A549 (cell line): ENCODE measurements around the gene KIF26A. TPM values are rescaled to one million over a fixed set of nuclear protein-coding genes. Genes with fewer than 3 reads are reported as not detected.

Experiments used
- ATAC-seq, 2 experiments: fragments of 200-7000 bp in 1 of 2; fragments of >200 bp in 1 of 2; cut with Nextera tagmentation in 1 of 2; cut with Tn5 transposase in 1 of 2; 3 replicates each; pipeline versions ENCODE4 v1.8.0 to v1.9.1; 2018 to 2020; ENCODE audit warnings: mild to moderate bottlenecking in 1 of 2, moderate library complexity in 1 of 2
- CTCF ChIA-PET: fragments of 300-600 bp; sonication (Branson Sonifier 250); formaldehyde crosslinking; extraction: SDS; loops from one replicate; lab custom pipeline; 2021; ENCODE audit warnings: antibody characterized with exemption, inconsistent platforms; lab: Yijun Ruan, JAX
- POLR2A ChIA-PET: fragments of 350-600 bp; formaldehyde crosslinking; extraction: SDS; loops from one replicate; lab custom pipeline; 2021; ENCODE audit warnings: antibody characterized with exemption, inconsistent platforms; lab: Yijun Ruan, JAX
- DNase-seq, 2 experiments: peaks; one replicate each; pipeline versions ENCODE4 v3.0.0 to v3.0.0-alpha.2; 2011 to 2016; ENCODE audit warnings: low read depth in 1 of 2, low spot score in 1 of 2
- FAIRE-seq: peaks from 2 replicates; lab custom pipeline; 2011; peaks lifted over from hg19 to GRCh38; lab: Jason Lieb, UNC
- H3K27ac ChIP-seq, 2 experiments: fragments of >200 bp; sonication (Bioruptor Twin); formaldehyde crosslinking; 3 replicates each; pipeline ENCODE4 v1.5.1; 2016 to 2017
- H3K4me1 ChIP-seq: fragments of >200 bp; sonication (Bioruptor Twin); formaldehyde crosslinking; 3 replicates; pipeline ENCODE4 v1.6.1; 2016
- H3K4me2 ChIP-seq: fragments of >200 bp; sonication (Bioruptor Twin); formaldehyde crosslinking; 3 replicates; pipeline ENCODE4 v1.6.1; 2016
- H3K4me3 ChIP-seq: fragments of >200 bp; sonication (Bioruptor Twin); formaldehyde crosslinking; 3 replicates; pipeline ENCODE4 v1.5.1; 2016
- H3K9me3 ChIP-seq: fragments of >200 bp; sonication (Bioruptor Twin); formaldehyde crosslinking; 3 replicates; pipeline ENCODE4 v1.6.1; 2016
- CBX2 ChIP-seq: fragments of 200-600 bp; sonication (generic); IDR thresholded peaks from 2 replicates; pipeline ENCODE4 v1.6.1; 2016; ENCODE audit warnings: low read depth, mild to moderate bottlenecking, borderline replicate concordance
- CBX8 ChIP-seq: fragments of 200-600 bp; sonication (generic); IDR thresholded peaks from 2 replicates; pipeline ENCODE4 v1.6.1; 2016
- CHD2 ChIP-seq: fragments of 150-350 bp; IDR thresholded peaks from 2 replicates; pipeline ENCODE4 v1.6.1; 2014; ENCODE audit warnings: low read length; ENCODE audit not compliant: partially characterized antibody
- EHMT2 ChIP-seq: fragments of 200-600 bp; sonication (generic); IDR thresholded peaks from 2 replicates; pipeline ENCODE4 v1.6.1; 2016; ENCODE audit warnings: antibody characterized with exemption, low read depth, mild to moderate bottlenecking, moderate library complexity
- EP300 ChIP-seq, 2 experiments: fragments of >200 bp; sonication (Bioruptor Twin); formaldehyde crosslinking; IDR thresholded peaks; 2 replicates in 1 of 2; 3 replicates in 1 of 2; pipeline ENCODE4 v1.6.1; 2016 to 2017
- FOSB ChIP-seq: fragments of 250-450 bp; sonication (Bioruptor Pico); IDR thresholded peaks from 2 replicates; pipeline ENCODE4 v1.5.0; 2020; ENCODE audit warnings: mild to moderate bottlenecking, moderate library complexity
- FOSL2 ChIP-seq, 2 experiments: fragments of 450-650 bp in 1 of 2; fragments of >200 bp in 1 of 2; sonication (Bioruptor Twin) in 1 of 2; formaldehyde crosslinking; IDR thresholded peaks; 2 replicates each; pipeline versions ENCODE4 v1.5.0 to v1.6.1; 2016 to 2020; ENCODE audit warnings: mild to moderate bottlenecking in 1 of 2, moderate library complexity in 1 of 2
- FOXS1 ChIP-seq: fragments of 250-450 bp; sonication (Bioruptor Pico); IDR thresholded peaks from 2 replicates; pipeline ENCODE4 v1.5.0; 2020; ENCODE audit warnings: mild to moderate bottlenecking, moderate library complexity
- GATA3 ChIP-seq: IDR thresholded peaks from 2 replicates; pipeline ENCODE4 v1.6.1; 2012; ENCODE audit warnings: borderline replicate concordance
- HES2 ChIP-seq: fragments of >200 bp; sonication (Bioruptor Twin); formaldehyde crosslinking; IDR thresholded peaks from 2 replicates; pipeline ENCODE4 v1.6.1; 2016
- HMGXB4 ChIP-seq: fragments of 250-450 bp; sonication (Bioruptor Pico); IDR thresholded peaks from 2 replicates; pipeline ENCODE4 v1.5.0; 2021; ENCODE audit warnings: mild to moderate bottlenecking, moderate library complexity, borderline replicate concordance
- JUNB ChIP-seq: fragments of >200 bp; sonication (Bioruptor Twin); formaldehyde crosslinking; IDR thresholded peaks from 2 replicates; pipeline ENCODE4 v1.6.1; 2016
- KDM5A ChIP-seq: fragments of 200-600 bp; sonication (generic); IDR thresholded peaks from 2 replicates; pipeline ENCODE4 v1.6.1; 2016; ENCODE audit warnings: antibody characterized with exemption, mild to moderate bottlenecking
- MAZ ChIP-seq: fragments of 150-350 bp; IDR thresholded peaks from 2 replicates; pipeline ENCODE4 v1.6.1; 2014; ENCODE audit warnings: antibody characterized with exemption, low read depth, low read length, borderline replicate concordance
- NFE2L2 ChIP-seq: fragments of 150-350 bp; conservative IDR thresholded peaks from 2 replicates; pipeline ENCODE4 v1.6.1; 2014; ENCODE audit warnings: low read length
- NPAS2 ChIP-seq: fragments of 250-450 bp; sonication (Bioruptor Pico); IDR thresholded peaks from 2 replicates; pipeline ENCODE4 v1.8.0; 2022; ENCODE audit warnings: mild to moderate bottlenecking, moderate library complexity, borderline replicate concordance
- NR3C1 ChIP-seq: fragments of >200 bp; sonication (Bioruptor Twin); formaldehyde crosslinking; IDR thresholded peaks from 3 replicates; pipeline ENCODE4 v1.6.1; 2017
- PHF8 ChIP-seq: fragments of 200-600 bp; sonication (generic); IDR thresholded peaks from 2 replicates; pipeline ENCODE4 v1.6.1; 2016; ENCODE audit warnings: low read depth, mild to moderate bottlenecking, antibody characterized with exemption, moderate library complexity, borderline replicate concordance
- POLR2A ChIP-seq: IDR thresholded peaks from 2 replicates; pipeline ENCODE4 v1.6.1; 2012; ENCODE audit warnings: mild to moderate bottlenecking, low read length
- RCOR1 ChIP-seq: fragments of 150-350 bp; IDR thresholded peaks from 2 replicates; pipeline ENCODE4 v1.6.1; 2014; ENCODE audit warnings: antibody characterized with exemption, low read length, low read depth
- RFX5 ChIP-seq: fragments of 450-650 bp; IDR thresholded peaks from 2 replicates; pipeline ENCODE4 v1.7.1; 2014; ENCODE audit warnings: antibody characterized with exemption, mild to moderate bottlenecking, moderate library complexity
- TP53 ChIP-seq: fragments of 250-450 bp; sonication (Bioruptor Pico); IDR thresholded peaks from 2 replicates; pipeline ENCODE4 v1.5.0; 2021; ENCODE audit warnings: mild to moderate bottlenecking, moderate library complexity
- USF2 ChIP-seq: fragments of 450-650 bp; IDR thresholded peaks from 2 replicates; pipeline ENCODE4 v1.6.1; 2014; ENCODE audit warnings: antibody characterized with exemption
- WGBS: methylation state at CpG from one replicate; pipeline ENCODE4 v1.1.6; 2017; ENCODE audit errors: missing lambda C conversion rate; 5-methylcytosine and 5-hydroxymethylcytosine counted together
- polyA plus RNA-seq, 4 experiments: library from polyadenylated mRNA; depleted of rRNA in 3 of 4; stranded (reverse); fragments of >200 nt; fragmentation: RNase III in 1 of 4; extraction: RNeasy Plus Mini Kit Qiagen cat#74134 plus additional on column Dnase treatment in 1 of 4; gene quantifications; 2 replicates in 3 of 4; 3 replicates in 1 of 4; pipeline ENCODE4 v1.2.3, GENCODE V29; 2011 to 2017
- TF ChIP-seq, protein P1 (sequence below): IDR thresholded peaks from 2 replicates; pipeline ENCODE4 v1.6.1; 2012
- TF ChIP-seq, protein P2 (sequence below): fragments of >200 bp; sonication (Bioruptor Twin); formaldehyde crosslinking; IDR thresholded peaks from 3 replicates; pipeline ENCODE4 v1.6.1; 2016
- TF ChIP-seq, protein P3 (sequence below): IDR thresholded peaks from 2 replicates; pipeline ENCODE4 v1.6.1; 2012; ENCODE audit warnings: low read depth, borderline replicate concordance
- TF ChIP-seq, protein P4 (sequence below): fragments of 250-450 bp; sonication (Bioruptor Pico); IDR thresholded peaks from 2 replicates; pipeline ENCODE4 v1.5.0; 2020; ENCODE audit warnings: low read depth, mild to moderate bottlenecking, moderate library complexity

The KIF26A gene
- polyA plus RNA-seq, 2 of the 4 experiments (the other 2 are of a cell fraction): 0.28 to 2.3 TPM

DNA sequence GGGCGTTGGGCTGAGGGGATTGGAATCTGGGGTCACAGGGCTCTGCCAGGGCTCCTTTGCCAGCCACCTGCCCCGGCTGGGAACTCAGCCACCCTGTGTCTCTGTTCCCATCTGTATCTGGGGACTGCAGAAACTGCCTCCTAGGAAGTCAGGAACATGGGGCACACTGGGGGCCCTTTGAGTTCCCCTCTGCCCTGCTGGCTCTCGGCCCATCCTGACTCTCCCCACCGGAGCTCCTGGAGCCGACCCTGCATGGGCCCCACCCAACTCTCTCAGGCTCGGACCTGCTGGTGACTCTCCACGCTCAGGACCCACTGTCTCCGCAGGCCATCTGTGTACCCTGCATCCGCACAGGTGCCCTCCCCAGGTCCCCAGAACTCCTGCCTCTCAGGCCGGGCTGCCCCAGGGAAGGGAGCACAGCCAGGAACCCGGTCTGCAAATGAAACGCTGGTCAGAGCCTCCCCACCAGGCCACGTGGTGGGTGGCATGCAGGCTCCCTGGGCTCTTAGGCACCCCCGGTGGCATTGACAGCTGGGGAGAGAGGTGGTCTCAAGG, 82.8 kb downstream of the KIF26A start:
- no peak for FAIRE-seq
- no peak for TF ChIP-seq JUNB
- TF ChIP-seq, protein P1, sequence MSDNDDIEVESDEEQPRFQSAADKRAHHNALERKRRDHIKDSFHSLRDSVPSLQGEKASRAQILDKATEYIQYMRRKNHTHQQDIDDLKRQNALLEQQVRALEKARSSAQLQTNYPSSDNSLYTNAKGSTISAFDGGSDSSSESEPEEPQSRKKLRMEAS: no peak
- TF ChIP-seq GATA3: no peak
- TF ChIP-seq EHMT2: no peak
- no peak for TF ChIP-seq CHD2
- no peak for TF ChIP-seq FOSB (CRISPR knock-in tag)
- no peak for TF ChIP-seq PHF8
- TF ChIP-seq KDM5A: no peak
- no peak for TF ChIP-seq CBX2
- TF ChIP-seq CBX8: no peak
- no peak for TF ChIP-seq FOXS1 (CRISPR knock-in tag)
- no peak for TF ChIP-seq HES2
- TF ChIP-seq, protein P2, sequence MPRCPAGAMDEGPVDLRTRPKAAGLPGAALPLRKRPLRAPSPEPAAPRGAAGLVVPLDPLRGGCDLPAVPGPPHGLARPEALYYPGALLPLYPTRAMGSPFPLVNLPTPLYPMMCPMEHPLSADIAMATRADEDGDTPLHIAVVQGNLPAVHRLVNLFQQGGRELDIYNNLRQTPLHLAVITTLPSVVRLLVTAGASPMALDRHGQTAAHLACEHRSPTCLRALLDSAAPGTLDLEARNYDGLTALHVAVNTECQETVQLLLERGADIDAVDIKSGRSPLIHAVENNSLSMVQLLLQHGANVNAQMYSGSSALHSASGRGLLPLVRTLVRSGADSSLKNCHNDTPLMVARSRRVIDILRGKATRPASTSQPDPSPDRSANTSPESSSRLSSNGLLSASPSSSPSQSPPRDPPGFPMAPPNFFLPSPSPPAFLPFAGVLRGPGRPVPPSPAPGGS: no peak
- no peak for TF ChIP-seq POLR2A
- TF ChIP-seq, protein P3, sequence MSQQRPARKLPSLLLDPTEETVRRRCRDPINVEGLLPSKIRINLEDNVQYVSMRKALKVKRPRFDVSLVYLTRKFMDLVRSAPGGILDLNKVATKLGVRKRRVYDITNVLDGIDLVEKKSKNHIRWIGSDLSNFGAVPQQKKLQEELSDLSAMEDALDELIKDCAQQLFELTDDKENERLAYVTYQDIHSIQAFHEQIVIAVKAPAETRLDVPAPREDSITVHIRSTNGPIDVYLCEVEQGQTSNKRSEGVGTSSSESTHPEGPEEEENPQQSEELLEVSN: no peak
- no peak for TF ChIP-seq TP53 (CRISPR knock-in tag)
- no peak for TF ChIP-seq RCOR1
- TF ChIP-seq EP300 (IDR thresholded peaks at IDR 0.05): no peak
- TF ChIP-seq RFX5: no peak
- ChIA-PET POLR2A (no interaction called here), CTCF (interaction anchor here (1.3 kb wide), 1 partner anchor 29 kb away, joined by 3 read pairs; no protein-coding TSS in a partner anchor)
- H3K4me3 ChIP-seq: no peak overlapping the region
- H3K4me1 ChIP-seq: no peaks in the 10 kb centered on the region
- no peak for DNase-seq
- ATAC-seq: no peak
- no peak overlapping the region for H3K4me2 ChIP-seq
- WGBS: 39% methylated on average over 5 of the region's 14 CpGs
- H3K9me3 ChIP-seq: no peaks in the 10 kb centered on the region
- no peak overlapping the region for H3K27ac ChIP-seq

DNA sequence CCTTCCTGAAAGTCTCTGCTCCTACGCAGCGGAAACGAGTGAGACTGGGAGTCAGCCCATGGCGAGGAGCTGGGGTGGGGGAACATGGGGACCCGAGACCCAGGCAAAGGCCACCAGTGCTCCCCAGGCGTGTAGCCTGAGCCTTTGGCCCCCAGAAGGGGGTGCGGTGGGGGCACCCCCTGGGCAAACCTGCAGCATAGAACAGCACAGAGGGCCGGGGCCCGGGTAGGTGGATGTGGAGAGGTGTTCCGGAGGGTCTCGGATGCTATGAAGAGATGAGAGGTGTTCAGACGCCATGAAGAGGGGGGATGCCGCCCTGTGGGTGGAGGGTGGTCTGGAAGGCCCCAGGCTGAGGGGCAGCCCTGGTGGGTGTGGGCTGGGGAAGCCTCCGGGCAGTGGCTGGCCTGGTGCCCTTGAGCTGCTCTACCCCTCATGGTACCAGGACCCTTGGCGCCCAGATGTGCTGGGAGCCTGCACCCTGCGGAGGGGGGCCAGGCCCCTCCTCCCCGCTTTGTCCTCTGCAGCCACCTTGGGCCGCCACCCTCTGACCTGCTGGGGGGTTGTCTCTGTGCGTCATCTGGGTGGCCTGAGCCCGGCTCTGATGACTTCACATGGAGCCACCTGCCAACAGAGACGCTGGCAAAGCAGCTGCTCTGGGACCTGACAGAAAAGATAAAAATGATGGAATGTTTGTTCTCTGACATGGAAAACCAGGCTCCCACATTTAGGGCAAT, 83.4 kb downstream of the KIF26A start:
- H3K27ac ChIP-seq: no peak overlapping the region
- no peak overlapping the region for H3K4me3 ChIP-seq
- ChIA-PET CTCF (no interaction called here), POLR2A (no interaction called here)
- WGBS: 54% methylated on average over 17 of the region's 21 CpGs
- TF ChIP-seq PHF8: no peak
- no peak for TF ChIP-seq FOSL2 (IDR thresholded peaks at IDR 0.05)
- no peak for TF ChIP-seq FOSL2 (CRISPR knock-in tag; IDR thresholded peaks at IDR 0.05)
- TF ChIP-seq NR3C1: no peak
- TF ChIP-seq, protein P4, sequence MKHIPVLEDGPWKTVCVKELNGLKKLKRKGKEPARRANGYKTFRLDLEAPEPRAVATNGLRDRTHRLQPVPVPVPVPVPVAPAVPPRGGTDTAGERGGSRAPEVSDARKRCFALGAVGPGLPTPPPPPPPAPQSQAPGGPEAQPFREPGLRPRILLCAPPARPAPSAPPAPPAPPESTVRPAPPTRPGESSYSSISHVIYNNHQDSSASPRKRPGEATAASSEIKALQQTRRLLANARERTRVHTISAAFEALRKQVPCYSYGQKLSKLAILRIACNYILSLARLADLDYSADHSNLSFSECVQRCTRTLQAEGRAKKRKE (CRISPR knock-in tag): no peak
- TF ChIP-seq NFE2L2: no peak
- TF ChIP-seq MAZ: no peak
- no peak for TF ChIP-seq NPAS2 (CRISPR knock-in tag)
- no peak for TF ChIP-seq CBX8
- no peak for TF ChIP-seq USF2
- TF ChIP-seq FOXS1 (CRISPR knock-in tag): no peak
- TF ChIP-seq HMGXB4 (CRISPR knock-in tag): no peak
- no peak for DNase-seq
- no peaks in the 10 kb centered on the region for H3K9me3 ChIP-seq
- H3K4me1 ChIP-seq: no peaks in the 10 kb centered on the region
- FAIRE-seq: no peak
- no peak overlapping the region for H3K4me2 ChIP-seq
- no peak for ATAC-seq
